ENCODE measurements around the gene SLC25A39. TPM values are rescaled to one million over a fixed set of nuclear protein-coding genes. Genes with fewer than 3 reads are reported as not detected.

Gene SLC25A39
- total RNA-seq, 2 donors from 2014 or later: 60.4 to 83.3 TPM

GRCh38 chr17:44308865-44309264, 15.8 kb downstream of the SLC25A39 start:
- Histone ChIP-seq H3K27me3 (no peaks in the 10 kb centered on the region), H3K27ac (no peak overlapping the region)
- DNase-seq (ENCODE audit: low spot score): no peak

GRCh38 chr17:44308320-44308818, 16.3 kb downstream of the SLC25A39 start, which contains the start of gene RUNDC3A:
RUNDC3A (plus strand) TSS chr17:44308601; CDS start chr17:44308833, 232 bp downstream.
- TF ChIP-seq CTCF (IDR thresholded peaks at IDR 0.05): peak in 1 of 2 donors; percentile 23
- Histone ChIP-seq H3K4me1 (peaks cover 0 to 20% of the 10 kb centered on the region in 2 donors), H3K9me3 (no peaks in the 10 kb centered on the region), H3K4me3 (peak within 1 kb of the TSS; percentile 45 to 55), H3K27ac (peak within 1 kb of the TSS; percentile 69 to 70), H3K27me3 (no peaks in the 10 kb centered on the region), H3K36me3 (no peaks in the 10 kb centered on the region)
- peak; percentile 73 for DNase-seq (ENCODE audit: low spot score)

More at GRCh38 chr17:44308865-44309264, 15.8 kb downstream of the SLC25A39 start:
- Histone ChIP-seq H3K4me1 (peaks cover 0 to 20% of the 10 kb centered on the region in 2 donors), H3K36me3 (no peaks in the 10 kb centered on the region), H3K4me3 (peak overlapping the region; percentile 20 to 55), H3K9me3 (no peaks in the 10 kb centered on the region)
- no peak for TF ChIP-seq CTCF (IDR thresholded peaks at IDR 0.05)

- Histone ChIP-seq H3K9me3 (no peaks in the 10 kb centered on the region), H3K27me3 (no peaks in the 10 kb centered on the region), H3K36me3 (no peaks in the 10 kb centered on the region), H3K4me3 (peak overlapping the region; percentile 45 to 55), H3K27ac (peak overlapping the region; percentile 69 to 70), H3K4me1 (peaks cover 0 to 20% of the 10 kb centered on the region in 2 donors)
- DNase-seq (ENCODE audit: low spot score): no peak
- no peak for TF ChIP-seq CTCF (IDR thresholded peaks at IDR 0.05)
Measured at GRCh38 chr17:44307387-44308186, 17.0 kb downstream of the SLC25A39 start.

GRCh38 chr17:44304651-44305050, 20.0 kb downstream of the SLC25A39 start:
- Histone ChIP-seq H3K36me3 (no peaks in the 10 kb centered on the region), H3K9me3 (no peaks in the 10 kb centered on the region), H3K27me3 (no peaks in the 10 kb centered on the region), H3K27ac (no peak overlapping the region), H3K4me3 (no peak overlapping the region), H3K4me1 (peaks cover 0 to 20% of the 10 kb centered on the region in 2 donors)
- no peak for TF ChIP-seq CTCF (IDR thresholded peaks at IDR 0.05)
- no peak for DNase-seq (ENCODE audit: low spot score)

GRCh38 chr17:44297975-44298374, 26.6 kb downstream of the SLC25A39 start:
- H3K36me3 ChIP-seq: no peaks in the 10 kb centered on the region
- no peak for DNase-seq (ENCODE audit: low spot score)
- no peaks in the 10 kb centered on the region for H3K4me1 ChIP-seq
- H3K27ac ChIP-seq: no peak overlapping the region
- no peak overlapping the region for H3K4me3 ChIP-seq
- H3K27me3 ChIP-seq: no peaks in the 10 kb centered on the region
- no peaks in the 10 kb centered on the region for H3K9me3 ChIP-seq
- no peak for TF ChIP-seq CTCF (IDR thresholded peaks at IDR 0.05)
